ENCODE results near the gene IL12B. TPM values are rescaled to one million over a fixed set of nuclear protein-coding genes. Genes with fewer than 3 reads are reported as not detected.
"Not testable (repeated sequence)": the region's sequence is repeated elsewhere in the genome, so short reads cannot be mapped to it uniquely, and the experiment has no call there.

IL12B gene
- total RNA-seq, 4 donors from 2014 or later = 0.17 TPM; not detected in 3

DNA sequence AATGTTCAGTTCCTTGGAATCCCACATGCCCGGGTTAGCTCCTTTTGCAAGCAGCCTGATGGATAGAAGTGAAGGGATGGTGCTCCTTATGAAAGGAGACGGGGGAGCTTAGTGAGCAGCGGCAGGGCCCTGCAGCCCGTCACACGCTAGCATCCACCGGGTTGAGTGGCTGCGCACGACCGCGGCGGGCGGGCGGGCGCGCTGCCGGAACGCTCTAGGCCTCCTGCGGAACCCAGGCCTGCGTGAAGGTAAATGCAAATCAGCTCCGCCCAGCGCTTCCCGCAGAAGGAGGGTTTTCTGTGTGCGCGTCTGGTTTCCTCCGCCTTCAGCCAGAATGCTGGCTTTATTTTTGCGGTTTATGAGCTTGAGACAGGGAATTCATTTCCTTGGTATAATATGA, 19.8 kb downstream of the IL12B start:
- H3K4me3 ChIP-seq = no peak overlapping the region
- WGBS = 14% methylated on average over 17 of the region's 26 CpGs
- H3K27ac ChIP-seq (replicated peaks in 1 of 4) = no peak overlapping the region
- TF ChIP-seq, protein P1, sequence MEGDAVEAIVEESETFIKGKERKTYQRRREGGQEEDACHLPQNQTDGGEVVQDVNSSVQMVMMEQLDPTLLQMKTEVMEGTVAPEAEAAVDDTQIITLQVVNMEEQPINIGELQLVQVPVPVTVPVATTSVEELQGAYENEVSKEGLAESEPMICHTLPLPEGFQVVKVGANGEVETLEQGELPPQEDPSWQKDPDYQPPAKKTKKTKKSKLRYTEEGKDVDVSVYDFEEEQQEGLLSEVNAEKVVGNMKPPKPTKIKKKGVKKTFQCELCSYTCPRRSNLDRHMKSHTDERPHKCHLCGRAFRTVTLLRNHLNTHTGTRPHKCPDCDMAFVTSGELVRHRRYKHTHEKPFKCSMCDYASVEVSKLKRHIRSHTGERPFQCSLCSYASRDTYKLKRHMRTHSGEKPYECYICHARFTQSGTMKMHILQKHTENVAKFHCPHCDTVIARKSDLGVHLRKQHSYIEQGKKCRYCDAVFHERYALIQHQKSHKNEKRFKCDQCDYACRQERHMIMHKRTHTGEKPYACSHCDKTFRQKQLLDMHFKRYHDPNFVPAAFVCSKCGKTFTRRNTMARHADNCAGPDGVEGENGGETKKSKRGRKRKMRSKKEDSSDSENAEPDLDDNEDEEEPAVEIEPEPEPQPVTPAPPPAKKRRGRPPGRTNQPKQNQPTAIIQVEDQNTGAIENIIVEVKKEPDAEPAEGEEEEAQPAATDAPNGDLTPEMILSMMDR (IDR thresholded peaks at IDR 0.05) = no peak
- TF ChIP-seq POLR2AphosphoS5 (IDR thresholded peaks at IDR 0.05) = no peak
- no peak for TF ChIP-seq EP300 (IDR thresholded peaks at IDR 0.05)
- TF ChIP-seq POLR2A (IDR thresholded peaks at IDR 0.05; ENCODE audit: low read depth) = no peak
- H3K4me1 ChIP-seq = peaks cover 0 to 5% (median 5%) of the 10 kb centered on the region in 4 donors
- intact Hi-C loops (cut with DNase I) = no loop called here
- H3K9me3 ChIP-seq = no peaks in the 10 kb centered on the region
- H3K36me3 ChIP-seq = no peaks in the 10 kb centered on the region
- DNase-seq (ENCODE audit: extremely low spot score) = no peak
- peaks cover 0 to 60% (median 10%) of the 10 kb centered on the region in 4 donors for H3K27me3 ChIP-seq

DNA sequence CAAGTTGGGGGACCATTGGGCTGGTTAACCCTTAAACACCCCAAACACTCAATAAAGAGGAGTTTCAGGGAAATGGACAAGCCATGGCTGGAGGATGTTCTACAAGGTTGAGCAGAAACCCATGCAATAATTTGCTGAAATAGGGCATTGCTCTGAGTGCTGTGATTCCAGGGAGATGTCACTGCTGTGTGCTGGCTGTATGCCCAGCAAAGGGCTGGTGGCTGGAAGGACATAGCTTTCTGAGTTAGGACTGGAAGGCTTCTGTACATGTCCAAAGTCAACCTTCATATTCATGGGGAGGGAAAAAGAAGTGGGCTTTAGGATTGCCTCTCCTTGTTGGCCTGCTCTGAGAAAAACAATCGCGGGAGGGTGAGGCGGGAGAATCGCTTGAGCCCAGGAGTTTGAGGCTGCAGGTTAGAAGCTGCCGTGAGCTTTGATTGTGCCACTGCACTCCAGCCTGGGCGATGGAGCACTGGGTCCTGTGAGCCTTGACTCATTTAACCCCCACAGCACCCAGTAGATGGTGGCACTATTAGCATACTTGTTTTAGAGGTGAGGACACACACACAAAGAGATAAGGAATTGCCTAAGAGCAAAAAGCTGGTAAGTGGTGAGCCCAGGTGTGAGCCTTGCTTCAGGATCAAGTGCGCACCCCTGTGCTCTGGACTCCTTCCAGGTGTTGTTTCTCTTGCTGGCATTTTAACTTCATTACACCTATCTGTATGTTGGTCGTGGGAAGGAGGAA, 20.4 kb downstream of the IL12B start:
- Histone ChIP-seq H3K9me3 (no peaks in the 10 kb centered on the region), H3K36me3 (no peaks in the 10 kb centered on the region), H3K4me1 (peaks cover 0 to 5% (median 5%) of the 10 kb centered on the region in 4 donors), H3K27me3 (peaks cover 0 to 56% (median 10%) of the 10 kb centered on the region in 4 donors), H3K27ac (replicated peaks in 1 of 4) (no peak overlapping the region), H3K4me3 (no peak overlapping the region)
- WGBS = 73% methylated on average over 8 of the region's 8 CpGs
- intact Hi-C loops (cut with DNase I) = no loop called here
- no peak for DNase-seq (ENCODE audit: extremely low spot score)
- no peak for TF ChIP-seq EP300 (IDR thresholded peaks at IDR 0.05)

DNA sequence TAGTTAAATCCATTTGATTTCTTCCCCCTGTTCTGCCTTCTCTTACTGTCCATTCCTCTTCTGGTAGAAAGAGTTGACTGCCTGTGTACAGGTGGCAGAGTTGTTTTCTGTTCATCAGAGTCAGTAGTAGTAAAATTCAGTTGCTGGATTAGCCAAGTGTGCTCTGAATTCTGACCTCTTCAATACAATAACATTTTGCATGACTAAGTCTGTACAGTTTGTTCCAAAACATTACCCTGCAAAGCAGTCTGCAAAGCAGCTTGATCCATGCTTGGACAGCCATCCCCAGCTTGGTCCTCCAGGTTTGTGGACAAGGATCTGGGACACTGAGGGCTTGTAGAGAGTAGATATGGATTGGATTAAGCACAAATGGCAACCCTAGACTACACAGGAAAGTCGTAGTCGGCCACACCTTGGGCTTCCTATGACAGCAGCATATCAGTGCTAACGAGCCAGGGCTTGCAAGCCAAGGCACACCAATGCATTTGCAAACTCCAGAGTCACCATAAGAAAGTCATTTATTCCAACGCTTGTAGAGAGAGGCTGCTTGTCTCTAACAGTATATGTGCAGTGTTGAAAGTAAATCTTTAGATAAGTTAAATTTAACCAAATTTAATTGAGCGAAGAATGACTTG, 25.2 kb downstream of the IL12B start:
- Histone ChIP-seq H3K9me3 (peaks cover 0 to 24% (median 15%) of the 10 kb centered on the region in 4 donors), H3K36me3 (no peaks in the 10 kb centered on the region), H3K27ac (replicated peaks in 1 of 4) (no peak overlapping the region), H3K4me1 (no peaks in the 10 kb centered on the region), H3K4me3 (no peak overlapping the region), H3K27me3 (peaks cover 0 to 21% (median 2%) of the 10 kb centered on the region in 4 donors)
- DNase-seq (ENCODE audit: extremely low spot score) = no peak
- TF ChIP-seq POLR2A (IDR thresholded peaks at IDR 0.05; ENCODE audit: low read depth) = no peak
- intact Hi-C loops (cut with DNase I) = no loop called here
- 91% methylated on average over 5 of the region's 5 CpGs for WGBS

DNA sequence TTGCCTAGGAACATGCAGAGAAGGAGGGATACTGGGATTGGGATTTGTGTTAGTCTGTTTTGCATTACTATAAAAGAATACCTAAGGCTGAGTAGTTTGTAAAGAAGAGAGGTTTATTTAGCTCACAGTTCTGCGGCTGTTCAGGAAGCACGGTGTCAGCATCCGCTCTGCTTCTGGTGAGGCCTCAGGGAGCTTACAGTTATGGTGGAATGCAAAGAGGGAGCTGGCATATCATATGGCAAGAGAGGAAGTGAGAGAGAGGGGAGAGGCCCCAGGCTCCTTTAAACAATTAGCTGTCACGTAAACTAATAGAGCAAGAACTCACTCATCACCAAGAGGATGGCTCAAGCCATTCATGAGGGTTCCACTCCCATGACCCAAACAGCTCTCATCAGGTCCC, 27.0 kb downstream of the IL12B start:
- TF ChIP-seq EP300 (IDR thresholded peaks at IDR 0.05) (no peak), POLR2A (IDR thresholded peaks at IDR 0.05; ENCODE audit: low read depth) (no peak), POLR2AphosphoS5 (IDR thresholded peaks at IDR 0.05) (no peak)
- TF ChIP-seq, protein P1 (IDR thresholded peaks at IDR 0.05) = no peak
- Histone ChIP-seq H3K4me1 (no peaks in the 10 kb centered on the region), H3K4me3 (no peak overlapping the region), H3K27ac (replicated peaks in 1 of 4) (no peak overlapping the region), H3K9me3 (peaks cover 0 to 37% (median 16%) of the 10 kb centered on the region in 4 donors), H3K36me3 (no peaks in the 10 kb centered on the region), H3K27me3 (peaks cover 0 to 5% (median 0%) of the 10 kb centered on the region in 4 donors)
- DNase-seq (ENCODE audit: extremely low spot score) = no peak
- 94% methylated on average over 4 of the region's 4 CpGs for WGBS
- intact Hi-C loops (cut with DNase I) = no loop called here

DNA sequence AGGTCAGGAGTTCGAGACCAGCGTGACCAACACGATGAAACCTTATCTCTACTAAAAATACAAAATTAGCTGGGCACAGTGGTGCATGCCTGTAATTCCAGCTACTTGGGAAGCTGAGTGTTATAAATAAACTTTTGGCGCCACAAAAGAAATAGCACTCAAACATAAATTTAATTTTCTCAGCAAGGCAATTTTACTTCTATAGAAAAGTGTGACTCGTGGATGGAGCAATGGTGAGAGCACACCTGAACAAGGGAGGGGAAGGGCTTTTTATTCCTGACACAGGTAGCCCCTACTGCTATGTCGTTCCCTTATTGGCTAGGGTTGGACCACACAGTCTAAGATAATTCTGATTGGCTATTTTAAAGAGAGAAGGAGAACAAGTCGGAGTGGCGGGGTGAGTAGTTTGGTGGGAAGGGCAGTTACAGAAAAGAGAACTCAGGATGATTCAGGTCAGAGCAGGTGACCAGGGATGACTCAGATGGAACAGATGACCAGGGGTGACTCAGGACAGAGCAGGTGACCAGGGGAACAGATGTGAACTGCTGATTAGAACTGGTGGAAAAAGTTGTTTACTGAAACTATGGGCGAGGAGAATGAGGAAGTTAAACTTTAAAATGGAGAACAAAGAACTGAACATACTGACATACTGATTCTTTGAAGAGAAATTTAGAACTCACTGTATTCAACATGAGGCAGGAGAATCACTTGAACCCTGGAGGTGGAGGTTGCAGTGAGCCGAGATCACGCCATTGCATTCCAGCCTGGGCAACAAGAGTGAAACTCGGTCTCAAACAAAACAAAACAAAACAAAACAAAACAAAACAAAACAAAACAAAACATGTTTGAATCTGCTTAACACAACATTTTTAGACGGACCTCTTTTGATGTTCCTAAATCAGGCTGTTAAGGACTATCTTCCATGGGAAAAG, 28.1 kb downstream of the IL12B start:
- DNase-seq (ENCODE audit: extremely low spot score); H3K36me3 ChIP-seq; H3K4me1 ChIP-seq; H3K4me3 ChIP-seq; H3K27me3 ChIP-seq; intact Hi-C loops (cut with DNase I); H3K27ac ChIP-seq (replicated peaks in 1 of 4): not testable (repeated sequence)
- peaks cover 0 to 41% (median 22%) of the 10 kb centered on the region in 4 donors for H3K9me3 ChIP-seq
- WGBS = 88% methylated on average over 13 of the region's 13 CpGs

DNA sequence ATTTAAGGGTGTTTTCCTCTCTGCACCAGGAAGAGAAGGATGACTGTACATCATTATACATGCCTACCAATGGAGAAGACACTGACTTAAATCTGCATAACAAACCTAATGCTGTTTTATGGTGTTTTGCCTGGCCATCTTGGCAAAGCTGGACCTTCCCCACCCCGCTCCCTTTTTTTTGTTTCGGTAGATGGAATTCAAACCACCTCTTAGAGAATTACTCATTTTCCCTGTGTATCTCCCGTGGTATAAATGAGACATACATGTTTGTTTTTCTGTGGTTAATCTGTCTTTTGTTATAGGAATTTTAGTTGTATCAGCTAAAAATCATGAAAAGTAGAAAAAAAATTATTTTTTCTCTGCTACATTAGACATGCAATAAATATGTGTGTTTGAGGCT, 28.8 kb downstream of the IL12B start:
- Histone ChIP-seq H3K4me1 (no peaks in the 10 kb centered on the region), H3K27me3 (peaks cover 0 to 5% (median 0%) of the 10 kb centered on the region in 4 donors), H3K9me3 (peaks cover 0 to 41% (median 22%) of the 10 kb centered on the region in 4 donors)

DNA sequence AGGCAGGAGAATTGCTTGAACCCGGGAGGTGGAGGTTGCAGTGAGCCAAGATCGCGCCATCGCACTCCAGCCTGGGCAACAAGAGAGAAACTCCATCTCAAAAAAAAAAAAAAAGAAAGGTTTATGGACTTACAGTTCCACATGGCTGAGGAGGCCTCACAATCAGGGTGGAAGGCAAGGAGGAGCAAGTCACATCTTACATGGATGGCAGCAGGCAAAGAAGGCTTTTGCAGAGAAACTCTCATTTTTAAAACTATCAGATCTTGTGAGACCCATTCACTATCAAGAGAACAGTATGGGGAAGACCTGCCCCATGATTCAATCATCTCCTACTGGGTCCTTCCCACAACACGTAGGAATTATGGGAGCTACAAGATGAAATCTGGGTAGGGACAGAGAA, 33.0 kb downstream of the IL12B start:
- DNase-seq (ENCODE audit: extremely low spot score); H3K36me3 ChIP-seq; H3K4me1 ChIP-seq; H3K4me3 ChIP-seq; H3K27me3 ChIP-seq; H3K27ac ChIP-seq (replicated peaks in 1 of 4); intact Hi-C loops (cut with DNase I): not testable (repeated sequence)
- 80% methylated on average over 5 of the region's 5 CpGs for WGBS
- peaks cover 0 to 29% (median 22%) of the 10 kb centered on the region in 4 donors for H3K9me3 ChIP-seq

More for the DNA sequence above, 28.8 kb downstream of the IL12B start:
- no peaks in the 10 kb centered on the region for H3K36me3 ChIP-seq
- TF ChIP-seq POLR2A (IDR thresholded peaks at IDR 0.05; ENCODE audit: low read depth) = no peak
- TF ChIP-seq EP300 (IDR thresholded peaks at IDR 0.05) = no peak
- TF ChIP-seq, protein P1 (IDR thresholded peaks at IDR 0.05) = no peak
- no peak for TF ChIP-seq POLR2AphosphoS5 (IDR thresholded peaks at IDR 0.05)
- H3K27ac ChIP-seq (replicated peaks in 1 of 4) = no peak overlapping the region
- DNase-seq (ENCODE audit: extremely low spot score) = no peak
- 86% methylated on average over 3 of the region's 3 CpGs for WGBS
- H3K4me3 ChIP-seq = no peak overlapping the region
- intact Hi-C loops (cut with DNase I) = no loop called here
